DMS79 (cell line): ENCODE data around the gene CXorf38.

Experiments used
- DNase-seq: peaks from one replicate; lab custom pipeline; 2025; lab: John Stamatoyannopoulos, UW

The CXorf38 gene, protein sequence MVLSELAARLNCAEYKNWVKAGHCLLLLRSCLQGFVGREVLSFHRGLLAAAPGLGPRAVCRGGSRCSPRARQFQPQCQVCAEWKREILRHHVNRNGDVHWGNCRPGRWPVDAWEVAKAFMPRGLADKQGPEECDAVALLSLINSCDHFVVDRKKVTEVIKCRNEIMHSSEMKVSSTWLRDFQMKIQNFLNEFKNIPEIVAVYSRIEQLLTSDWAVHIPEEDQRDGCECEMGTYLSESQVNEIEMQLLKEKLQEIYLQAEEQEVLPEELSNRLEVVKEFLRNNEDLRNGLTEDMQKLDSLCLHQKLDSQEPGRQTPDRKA

DNA sequence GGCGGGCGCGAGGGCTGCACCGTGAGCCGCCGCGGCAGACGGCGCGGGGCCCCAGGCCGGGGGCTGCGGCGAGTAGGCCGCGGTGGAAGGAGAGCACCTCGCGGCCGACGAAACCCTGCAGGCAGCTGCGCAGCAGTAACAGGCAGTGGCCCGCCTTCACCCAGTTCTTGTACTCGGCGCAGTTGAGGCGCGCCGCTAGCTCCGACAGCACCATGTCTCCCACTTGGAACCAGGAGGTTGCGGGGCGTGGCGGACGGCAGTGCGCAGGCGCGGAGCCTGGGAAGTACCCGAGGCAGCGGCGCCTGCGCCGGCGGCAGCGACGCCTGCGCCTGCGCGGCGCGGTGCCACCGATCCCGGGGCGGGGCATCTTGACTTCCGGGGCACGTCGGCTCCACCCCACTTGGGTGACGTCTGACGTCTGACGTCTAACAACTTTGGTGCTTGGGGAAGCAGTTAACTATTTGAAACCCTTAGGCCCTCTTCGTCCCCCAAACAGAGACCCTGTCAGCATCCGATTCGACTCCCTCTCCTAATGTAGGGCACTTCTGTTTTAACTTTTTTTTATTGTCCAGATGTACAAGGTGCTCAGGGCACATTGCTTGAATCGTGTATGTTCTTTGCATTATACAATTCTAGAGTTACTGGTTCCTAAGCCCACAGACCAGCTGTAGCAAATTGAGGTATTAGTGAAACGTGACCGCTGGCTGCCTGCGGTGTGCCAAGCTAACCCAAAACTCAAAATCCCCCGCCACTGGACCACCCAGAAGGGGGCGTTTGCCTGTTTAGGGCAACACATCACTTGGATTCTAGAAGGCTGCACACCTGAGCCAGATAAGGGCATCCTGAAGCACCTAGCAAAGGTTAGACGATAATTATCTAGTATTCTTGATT lies at the start of gene CXorf38:
Gene CXorf38 (minus strand): TSS at position 255 of the 891 bp plus-strand sequence. CDS start 41 bp downstream, at position 214.
- peak; percentile 39 for DNase-seq

DNA sequence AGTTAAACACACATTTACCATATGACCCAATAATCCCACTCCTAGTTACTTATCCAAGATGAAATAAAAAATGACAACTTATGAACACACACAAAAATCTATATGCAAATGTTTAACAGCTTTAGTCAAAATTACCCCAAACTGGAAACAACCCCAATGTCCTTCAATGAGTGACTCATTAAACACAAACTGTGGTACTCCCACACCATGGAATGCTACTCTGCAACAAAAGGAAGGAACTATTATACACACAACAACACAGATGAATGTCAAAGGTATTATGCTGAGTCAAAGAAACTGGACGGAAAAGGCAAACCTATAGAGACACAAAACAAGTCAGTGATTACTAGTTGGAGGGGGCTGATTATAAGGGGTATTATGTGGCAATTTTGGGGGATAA lies 47.4 kb upstream of the CXorf38 start:
- DNase-seq, result no peak

DNA sequence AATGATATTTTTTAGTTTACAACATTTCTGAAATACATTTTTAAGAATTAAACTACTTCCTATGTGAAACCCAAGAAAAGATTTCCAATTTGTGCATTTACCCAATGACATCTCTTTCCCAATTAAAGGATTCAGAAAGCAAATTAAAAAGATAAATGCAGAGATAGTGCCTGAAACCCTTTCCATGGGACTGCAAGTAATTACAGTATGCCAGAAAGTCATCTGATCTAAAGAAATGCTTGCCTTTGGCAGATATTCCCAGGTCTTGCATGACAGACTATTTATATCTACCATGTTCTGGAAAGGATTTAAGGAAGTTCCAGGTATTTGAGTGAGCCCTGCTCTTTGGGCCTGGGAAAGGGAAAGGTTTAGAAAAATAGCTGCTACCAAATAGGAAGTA lies 41.6 kb upstream of the CXorf38 start:
- DNase-seq, result no peak

DNA sequence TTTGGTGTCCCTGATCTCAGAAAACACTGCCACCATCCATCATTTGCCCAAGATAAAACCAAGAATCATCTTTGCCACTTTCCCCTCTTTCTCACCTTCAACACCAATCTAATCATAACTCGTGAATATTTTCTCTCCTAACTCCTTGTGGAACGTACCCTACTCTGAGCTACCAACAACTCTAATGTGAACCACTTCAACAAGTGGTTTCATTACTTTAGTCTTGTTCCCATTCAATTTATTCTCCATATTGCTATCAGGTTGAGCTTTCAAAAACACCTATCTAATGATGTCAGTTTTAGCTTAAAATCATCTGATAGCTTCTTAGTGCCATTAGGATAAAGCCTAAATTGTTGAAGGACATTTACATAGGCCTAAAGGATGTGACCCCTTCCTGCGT lies 39.8 kb upstream of the CXorf38 start:
- DNase-seq, result no peak

DNA sequence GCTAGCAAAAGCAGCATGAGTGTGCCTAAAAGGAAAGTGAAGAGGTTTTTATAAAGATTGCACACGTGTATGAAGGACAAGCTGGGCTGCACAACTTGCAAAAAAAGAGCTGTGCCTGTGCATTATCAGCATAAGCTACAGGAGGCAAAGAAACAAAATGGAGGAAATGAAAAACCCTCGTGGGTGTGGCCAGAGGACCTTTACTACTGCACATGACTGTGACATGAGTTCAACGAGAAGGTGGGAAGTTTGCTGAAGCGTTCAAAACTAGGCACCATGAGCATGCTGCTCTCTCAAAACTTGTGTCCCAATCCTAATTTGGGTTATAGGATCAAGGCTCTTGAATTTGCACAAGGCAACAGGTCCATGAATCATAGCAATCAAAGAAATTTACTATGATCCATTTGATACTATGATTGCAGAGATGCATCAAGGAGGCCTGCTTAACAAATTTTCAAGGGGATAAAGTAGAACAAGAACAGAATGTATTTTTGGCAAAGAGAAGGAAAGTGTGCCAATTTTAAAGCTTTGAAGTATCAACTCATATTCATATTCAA lies 38.1 kb upstream of the CXorf38 start:
- DNase-seq, result no peak

DNA sequence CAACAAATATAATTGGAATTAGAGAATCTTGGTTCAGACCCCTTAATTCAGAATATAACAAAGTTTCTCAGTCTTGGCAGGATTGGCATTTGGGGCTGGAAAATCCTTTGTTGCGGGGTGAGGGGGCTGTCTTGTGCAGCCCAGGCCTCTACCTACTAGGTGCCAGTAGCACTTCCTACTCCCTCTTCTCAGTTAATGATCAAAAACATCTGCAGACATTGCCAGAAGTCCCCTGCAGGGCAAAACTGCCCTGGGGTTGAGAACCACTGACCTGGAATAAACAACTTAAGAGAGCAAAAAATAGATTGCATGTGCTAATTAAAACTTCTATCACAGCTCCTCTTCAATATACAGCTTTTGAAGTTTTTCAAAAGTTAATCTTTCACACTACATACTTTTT lies 36.7 kb upstream of the CXorf38 start:
- DNase-seq, result no peak

DNA sequence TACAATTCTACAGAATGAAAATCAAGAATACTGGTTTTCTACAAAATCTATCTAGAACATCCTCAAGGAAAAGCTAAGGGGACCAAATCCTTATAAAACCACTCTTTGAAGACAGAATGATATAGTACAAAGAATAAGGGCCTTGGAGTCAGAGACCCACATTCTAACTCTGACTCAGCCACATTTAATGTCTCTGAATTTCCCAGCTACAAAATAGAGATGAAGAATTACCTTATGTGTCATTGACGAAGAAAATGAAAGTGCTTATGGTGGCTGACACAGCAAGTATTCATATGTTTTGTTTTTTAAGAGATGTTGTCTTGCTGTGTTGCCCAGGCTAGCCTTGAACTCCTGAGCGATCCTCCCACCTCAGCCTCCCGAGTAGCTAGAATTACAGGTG lies 35.9 kb upstream of the CXorf38 start:
- DNase-seq, result no peak

DNA sequence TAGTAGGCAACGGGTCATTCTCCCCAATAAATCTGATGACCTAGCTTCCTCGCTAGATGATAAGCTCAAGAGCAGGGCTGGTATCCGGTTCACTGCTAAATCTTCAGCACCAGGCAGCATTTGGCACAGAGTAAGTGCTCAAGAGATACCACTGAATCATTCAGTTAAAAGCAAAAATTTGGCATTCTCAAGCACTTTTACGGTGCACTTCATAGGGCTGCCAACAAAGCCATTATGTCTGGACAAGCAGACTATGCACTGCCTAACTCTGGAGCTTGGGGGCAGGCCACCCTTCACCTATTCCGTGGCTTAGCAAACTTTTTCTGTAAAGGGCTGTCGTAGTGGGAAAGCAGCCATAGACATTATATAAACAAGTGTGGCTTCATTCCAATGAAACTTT lies 23.8 kb upstream of the CXorf38 start:
- DNase-seq, result peak; percentile 33

DNA sequence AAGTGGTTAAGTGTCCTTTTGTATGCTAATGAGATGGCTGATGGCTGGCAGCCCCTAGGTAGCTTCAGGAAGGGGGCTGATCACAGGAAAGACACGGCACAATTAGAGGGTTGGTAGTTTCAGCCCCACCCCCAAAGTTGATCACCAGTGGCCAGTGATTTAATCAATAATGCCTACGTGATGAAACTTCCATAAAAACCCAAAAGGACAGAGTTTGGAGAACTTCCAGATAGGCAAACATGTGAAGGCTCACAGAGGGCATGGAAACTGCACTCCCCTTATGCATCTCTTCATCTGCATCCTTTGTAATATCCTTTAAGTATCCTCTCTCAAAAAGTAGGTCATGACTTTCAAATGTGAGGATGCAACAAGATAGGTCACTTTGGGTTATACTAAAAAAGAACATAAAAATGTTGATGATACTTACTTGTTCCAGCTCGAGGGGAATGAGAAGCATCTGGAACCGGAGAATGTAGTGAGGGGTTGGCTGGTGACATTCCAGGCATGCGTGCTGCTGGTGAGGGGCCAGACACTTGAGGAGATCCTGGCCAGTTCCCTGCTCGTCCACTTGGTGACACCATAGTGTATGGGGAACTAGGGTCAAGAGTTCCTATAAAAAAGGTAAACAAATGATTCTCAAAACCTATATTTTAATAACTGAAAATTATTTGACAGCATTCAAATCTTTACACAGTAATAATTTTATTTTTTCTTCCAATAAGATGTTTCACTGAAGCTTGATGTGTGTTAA lies 16.7 kb upstream of the CXorf38 start:
- no peak for DNase-seq

DNA sequence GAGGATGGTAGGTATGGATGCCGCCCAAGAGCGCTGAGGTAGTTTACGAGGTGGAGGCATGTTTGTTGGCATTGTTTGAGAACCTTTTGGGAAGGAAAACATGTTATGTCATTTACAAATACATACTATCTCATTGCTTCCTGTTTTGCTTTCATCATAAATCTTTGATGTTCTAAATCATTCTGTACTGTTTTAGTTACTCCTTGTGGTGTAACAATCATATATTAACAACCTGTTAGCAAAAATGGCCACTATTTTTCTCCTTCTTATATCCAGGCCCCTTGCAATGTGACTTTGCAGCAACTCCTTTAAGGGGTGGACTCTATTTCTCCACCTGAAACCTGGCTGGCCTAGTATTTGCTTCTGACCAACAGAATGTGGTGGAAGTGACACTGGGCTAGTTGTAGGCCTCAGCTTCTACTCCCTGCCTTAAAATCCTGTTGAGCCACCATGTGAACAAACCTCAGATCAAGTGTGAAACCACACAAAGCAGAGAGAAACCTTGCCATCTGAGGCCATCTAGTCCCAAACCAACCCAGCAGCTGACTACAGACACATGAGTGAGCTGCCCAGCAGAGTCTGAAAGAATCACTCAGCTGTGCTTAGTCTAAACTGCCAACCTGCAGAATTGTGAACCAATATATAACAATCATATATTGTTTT lies 15.8 kb upstream of the CXorf38 start:
- DNase-seq, result no peak

DNA sequence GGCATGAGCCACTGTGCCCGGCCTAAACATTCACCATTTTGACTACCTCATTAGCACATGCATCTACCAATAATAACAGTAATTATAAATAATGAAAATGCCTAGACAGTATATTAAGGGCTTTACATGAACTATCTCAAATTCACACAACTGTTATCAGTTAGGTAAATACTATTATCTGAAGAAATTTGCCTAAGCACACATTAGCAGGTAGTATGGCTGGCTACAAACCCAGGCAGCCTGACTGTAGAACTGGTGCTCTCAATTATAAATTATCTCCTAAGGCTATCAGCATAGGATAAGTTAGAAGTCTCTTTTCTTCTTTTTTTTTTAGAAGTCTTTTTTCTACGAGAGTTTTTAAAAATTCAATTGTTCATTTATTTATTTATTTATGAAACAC lies 14.1 kb upstream of the CXorf38 start:
- no peak for DNase-seq

DNA sequence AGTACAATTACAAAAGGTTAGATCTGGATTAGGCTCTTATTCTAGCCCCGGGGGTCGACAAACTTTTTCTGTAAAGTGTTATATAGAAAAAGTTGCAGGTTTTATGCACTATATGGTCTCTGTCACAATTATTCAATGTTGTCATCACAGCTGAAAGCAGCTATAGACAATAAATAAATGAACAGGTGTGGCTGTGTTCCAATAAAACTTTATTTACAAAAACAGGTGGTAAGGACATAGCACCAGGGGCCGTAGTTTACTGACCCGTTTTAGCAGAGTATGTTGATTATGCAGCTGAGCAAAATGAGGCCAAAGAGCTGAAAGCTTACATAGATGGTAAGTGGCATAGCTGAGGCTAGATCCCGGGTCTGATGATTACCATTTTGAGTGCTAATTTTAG lies 13.0 kb upstream of the CXorf38 start:
- DNase-seq, result no peak

DNA sequence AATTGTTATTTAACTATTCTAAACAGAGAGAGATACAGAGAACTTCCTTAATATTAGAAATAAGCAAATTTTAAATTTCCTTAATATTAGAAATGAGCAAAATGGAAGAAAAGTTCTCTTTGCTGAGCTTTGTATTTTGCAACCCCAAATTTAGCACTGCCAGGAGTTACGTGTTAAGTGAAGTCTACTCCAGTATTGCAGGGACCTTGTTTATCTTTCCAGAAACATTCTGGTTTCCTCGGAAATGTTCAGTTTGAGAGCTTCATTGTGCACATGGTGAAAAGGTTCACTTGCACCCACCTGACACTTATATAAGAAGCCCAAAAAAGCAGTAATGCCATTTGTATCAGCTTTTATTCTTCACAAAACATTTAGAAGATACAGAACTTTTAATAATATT lies 6.2 kb upstream of the CXorf38 start:
- DNase-seq, result no peak

DNA sequence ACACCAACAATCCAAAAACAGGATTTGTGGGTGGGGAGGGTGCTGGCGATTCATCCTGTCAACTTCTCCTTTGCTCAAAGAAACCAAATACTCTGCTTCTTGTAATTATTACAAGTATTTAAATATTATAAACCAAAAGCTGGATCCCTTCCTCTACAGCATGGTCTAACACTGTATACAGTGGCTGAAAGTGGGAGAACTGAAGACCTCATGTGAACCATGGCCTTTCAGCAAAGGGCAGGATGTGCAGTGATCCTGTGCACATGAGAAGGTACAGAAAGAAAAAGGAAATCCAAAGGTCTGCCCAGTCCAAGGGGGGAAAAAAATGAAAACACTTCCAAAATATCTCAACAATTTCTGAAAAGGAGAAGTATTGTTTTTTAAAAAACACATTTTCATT lies 5.3 kb upstream of the CXorf38 start:
- no peak for DNase-seq

DNA sequence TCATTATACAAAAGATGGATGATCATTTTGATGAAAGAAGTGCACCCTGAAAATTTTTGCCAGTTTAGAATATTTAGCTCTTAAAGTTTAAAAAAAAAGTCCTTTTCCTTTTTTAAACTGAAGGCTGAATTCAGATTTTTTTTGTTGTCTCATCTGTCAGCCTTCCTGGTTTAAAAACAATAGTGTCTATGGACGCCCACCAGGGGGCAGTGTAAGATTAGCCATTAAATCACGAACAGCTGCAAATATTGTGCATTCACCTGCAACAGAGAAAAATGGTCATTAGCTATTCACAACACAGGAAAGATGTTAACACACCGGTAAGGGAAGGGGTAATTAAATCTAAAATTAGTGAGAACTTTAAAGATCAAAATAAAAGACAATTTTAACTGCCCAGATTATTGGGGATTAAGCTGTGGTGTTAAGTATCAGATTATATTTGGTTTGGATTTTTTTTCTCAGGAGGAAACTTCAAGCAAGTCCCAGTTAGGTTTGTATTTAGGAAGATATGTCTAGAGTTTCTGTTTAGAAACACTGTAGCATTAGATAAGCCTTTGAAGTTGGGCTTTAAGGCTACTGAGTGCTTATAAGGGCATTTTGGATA lies 4.4 kb upstream of the CXorf38 start:
- no peak for DNase-seq

DNA sequence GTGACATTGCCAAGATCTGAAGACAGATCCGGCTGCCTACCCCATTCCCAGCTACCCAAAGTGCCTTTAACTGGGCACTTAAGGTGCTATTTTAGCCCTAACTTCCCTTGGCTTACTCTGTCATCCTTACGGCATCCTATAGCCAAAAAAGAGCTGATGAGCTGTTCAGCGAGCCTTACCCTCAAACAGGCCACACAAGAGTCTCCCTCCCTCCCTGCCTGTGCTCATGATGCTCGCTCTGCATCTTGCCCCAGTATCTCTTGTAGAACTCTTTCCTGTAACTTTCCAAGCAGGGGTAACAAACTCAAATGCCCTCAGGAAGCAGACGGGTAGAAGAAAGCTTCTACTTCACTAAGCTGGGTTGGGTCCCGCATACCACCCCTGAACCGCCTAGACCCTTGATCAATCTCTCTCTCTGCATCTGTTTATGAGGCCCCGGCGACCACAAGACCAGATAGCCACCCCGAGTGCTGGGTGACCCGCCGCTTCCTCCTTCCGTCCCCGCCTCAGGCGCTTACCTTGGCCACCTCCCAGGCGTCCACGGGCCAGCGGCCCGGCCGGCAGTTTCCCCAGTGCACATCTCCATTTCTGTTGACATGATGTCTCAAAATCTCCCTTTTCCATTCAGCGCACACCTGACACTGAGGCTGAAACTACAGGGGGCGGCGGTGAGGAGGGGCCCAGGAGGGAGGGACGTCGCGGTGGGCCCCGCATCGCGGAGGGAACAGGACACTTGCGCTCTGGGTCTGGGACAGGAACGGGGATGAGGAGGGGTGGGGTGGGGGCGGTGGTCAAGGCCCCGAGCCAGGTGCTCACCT lies 663 bp downstream of the CXorf38 start:
- no peak for DNase-seq

DNA sequence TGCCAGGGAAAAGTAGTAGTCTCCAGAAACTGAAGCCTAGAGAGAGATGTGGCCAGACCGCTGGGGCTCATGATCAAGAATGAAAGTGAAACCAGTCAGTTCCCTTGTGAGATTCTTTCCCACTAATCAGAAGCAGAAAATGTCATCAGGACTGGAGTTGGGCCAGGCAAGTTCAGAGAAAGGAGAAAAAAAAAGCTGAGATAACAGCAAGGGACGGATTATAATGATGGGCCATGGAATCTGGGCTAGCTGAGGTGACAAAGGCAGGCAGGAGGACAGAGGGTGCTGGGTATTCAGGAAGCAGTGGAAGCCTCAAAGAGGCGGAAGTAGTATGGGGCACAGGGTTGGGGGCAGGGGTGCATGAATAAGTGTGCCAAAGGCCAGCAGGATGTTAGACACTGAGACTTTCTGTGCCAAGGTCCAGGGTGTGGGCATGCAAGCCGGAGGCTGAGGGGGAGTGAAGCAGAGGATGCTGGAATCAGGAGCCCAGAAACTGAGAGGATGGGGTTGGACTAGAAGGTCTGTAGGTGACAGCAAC lies 2.5 kb downstream of the CXorf38 start:
- DNase-seq, result peak; percentile 3

DNA sequence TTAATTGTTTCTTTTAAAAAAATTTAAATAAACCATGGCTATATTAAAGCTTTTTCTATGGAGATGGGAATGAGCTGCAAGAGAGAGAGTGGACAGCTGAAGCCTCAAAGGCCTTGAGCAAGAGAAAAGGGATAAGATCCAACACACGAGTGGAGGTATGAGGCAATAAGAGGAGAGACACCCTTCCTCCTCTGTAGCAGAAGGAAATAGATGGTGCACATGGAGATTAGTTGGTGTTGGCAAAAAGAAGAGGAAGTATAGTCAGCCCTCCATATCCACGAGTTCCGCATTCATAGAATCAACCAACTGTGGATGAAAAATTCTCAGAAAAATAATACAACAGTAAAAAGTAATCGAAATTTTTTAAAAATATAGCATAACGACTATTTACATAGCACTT lies 3.2 kb downstream of the CXorf38 start:
- DNase-seq, result no peak

DNA sequence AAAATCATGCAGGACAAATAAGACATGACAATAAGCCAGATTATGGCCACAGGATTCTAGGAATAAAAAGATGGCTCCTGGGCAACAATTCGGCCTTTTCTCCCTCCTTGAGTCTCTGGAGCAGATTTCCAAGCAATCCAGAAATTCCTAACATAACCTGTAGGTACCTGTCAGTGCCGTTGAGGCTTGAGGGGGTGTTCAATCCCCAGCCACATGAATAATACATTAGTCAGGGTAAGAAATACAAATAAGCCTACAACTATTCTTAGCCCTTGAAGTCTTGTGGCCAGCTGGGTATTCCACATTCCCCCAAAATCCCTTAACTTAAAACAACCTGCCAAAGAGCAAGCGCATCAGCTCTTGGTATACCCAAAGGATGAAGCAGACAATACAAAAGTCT lies 9.7 kb downstream of the CXorf38 start:
- DNase-seq, result no peak

DNA sequence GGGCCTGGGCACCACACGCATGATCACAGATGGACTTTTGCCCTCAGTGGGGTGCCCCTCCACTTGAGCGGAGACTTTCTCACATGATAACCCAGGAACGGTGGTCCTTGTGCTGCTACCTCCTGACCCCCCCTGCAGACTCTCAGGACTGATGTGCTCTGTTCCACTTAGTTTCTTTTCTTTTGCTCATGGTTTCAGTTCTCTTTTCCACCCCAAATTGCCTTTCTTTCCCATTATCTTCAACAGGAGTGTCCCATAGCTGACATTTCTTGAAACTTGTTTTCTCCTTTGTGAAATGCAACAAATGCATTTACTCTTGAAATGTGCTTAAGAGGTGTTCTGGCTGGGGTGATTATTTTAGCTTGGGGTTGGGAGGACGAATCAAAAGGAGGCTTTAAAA lies 15.2 kb downstream of the CXorf38 start:
- no peak for DNase-seq
